HepG2 (cell line): Measurements from ENCODE around the gene SF3B6. TPM values are rescaled to one million over a fixed set of nuclear protein-coding genes. Genes with fewer than 3 reads are reported as not detected.

Source experiments
- polyA plus RNA-seq, 8 experiments: library from polyadenylated mRNA; depleted of rRNA in 3 of 8; stranded (reverse) in 7 of 8; unstranded in 1 of 8; fragments of >200 nt; fragmentation: Illumina TruSeq in 4 of 8; extraction: Trizol in 4 of 8; gene quantifications; 2 replicates each; pipeline versions ENCODE4 v1.2.1 to v1.2.3, GENCODE V29; 2011 to 2016; ENCODE audit warnings: low read depth in 4 of 8, missing spikeins in 1 of 8, mixed read lengths in 1 of 8; ENCODE audit not compliant: insufficient read depth in 1 of 8
- small RNA-seq, 3 experiments: library from RNA; depleted of rRNA; stranded (forward); fragments of <200 nt; gene quantifications; one replicate each; pipeline ENCODE3, GENCODE V24; 2012; ENCODE audit warnings: low read depth in 2 of 3, low replicate concordance in 1 of 3; ENCODE audit not compliant: insufficient read length in 3 of 3, insufficient read depth in 2 of 3
- total RNA-seq, 5 experiments: library from RNA; depleted of rRNA; stranded (reverse); fragments of >200 nt; fragmentation: Illumina TruSeq; extraction: Trizol; gene quantifications; 2 replicates each; pipeline ENCODE4 v1.2.3, GENCODE V29; 2016; ENCODE audit warnings: low read depth in 1 of 5

SF3B6 gene
- total and polyA plus RNA-seq, 2 of the 13 experiments (the other 11 are each of a cell fraction or from before 2014, with no cell fraction given), result 177 to 182 TPM

Small RNAs within 50 kb of the gene (small RNA-seq; reads per million reads assigned to genes)
- gene RNU6-370P, result 0 reads per million in 3 experiments

Other genes starting within 250 kb of the SF3B6 start
- gene ATAD2B, start 149.2 kb downstream of the SF3B6 start, total RNA-seq (2016; rRNA removed; fragmentation: Illumina TruSeq; extraction: Trizol), result 22.2 and 22.4 TPM in 2 replicates
- 4.3 and 5.3 TPM in 2 replicates for gene ATAD2B, start 149.2 kb downstream of the SF3B6 start, polyA plus RNA-seq (2011; rRNA removed)
- 20.9 and 29.6 TPM in 2 replicates for gene UBXN2A, start 135.9 kb downstream of the SF3B6 start, total RNA-seq (2016; rRNA removed; fragmentation: Illumina TruSeq; extraction: Trizol)
- 6.8 and 8.3 TPM in 2 replicates for gene UBXN2A, start 135.9 kb downstream of the SF3B6 start, polyA plus RNA-seq (2011; rRNA removed)
- gene MFSD2B, start 66.2 kb downstream of the SF3B6 start, total RNA-seq (2016; rRNA removed; fragmentation: Illumina TruSeq; extraction: Trizol), result 0.48 and 0.93 TPM in 2 replicates
- 0.07 and 0.21 TPM in 2 replicates for gene MFSD2B, start 66.2 kb downstream of the SF3B6 start, polyA plus RNA-seq (2011; rRNA removed)
- gene WDCP, start 28.9 kb downstream of the SF3B6 start, total RNA-seq (2016; rRNA removed; fragmentation: Illumina TruSeq; extraction: Trizol), result 22.6 and 39.4 TPM in 2 replicates
- 17.4 and 20.6 TPM in 2 replicates for gene WDCP, start 28.9 kb downstream of the SF3B6 start, polyA plus RNA-seq (2011; rRNA removed)
- 35.2 and 36.8 TPM in 2 replicates for gene FKBP1B, start 26.6 kb downstream of the SF3B6 start, total RNA-seq (2016; rRNA removed; fragmentation: Illumina TruSeq; extraction: Trizol)
- 96.3 and 103 TPM in 2 replicates for gene FKBP1B, start 26.6 kb downstream of the SF3B6 start, polyA plus RNA-seq (2011; rRNA removed)
- 44.1 and 48.2 TPM in 2 replicates for gene TP53I3, start 8.5 kb upstream of the SF3B6 start, total RNA-seq (2016; rRNA removed; fragmentation: Illumina TruSeq; extraction: Trizol)
- 24.6 and 25.0 TPM in 2 replicates for gene TP53I3, start 8.5 kb upstream of the SF3B6 start, polyA plus RNA-seq (2011; rRNA removed)
- 0.20 TPM in 1 of 2 replicates, not detected in the other for gene PFN4, start 47.0 kb upstream of the SF3B6 start, total RNA-seq (2016; rRNA removed; fragmentation: Illumina TruSeq; extraction: Trizol)
- gene PFN4, start 47.0 kb upstream of the SF3B6 start, polyA plus RNA-seq (2011; rRNA removed), result 0.12 TPM in 1 of 2 replicates, not detected in the other
- 0.45 and 1.1 TPM in 2 replicates for gene FAM228B, start 47.1 kb upstream of the SF3B6 start, total RNA-seq (2016; rRNA removed; fragmentation: Illumina TruSeq; extraction: Trizol)
- 0.79 and 0.99 TPM in 2 replicates for gene FAM228B, start 47.1 kb upstream of the SF3B6 start, polyA plus RNA-seq (2011; rRNA removed)
- not detected in 2 replicates for gene FAM228A, start 98.7 kb upstream of the SF3B6 start, total RNA-seq (2016; rRNA removed; fragmentation: Illumina TruSeq; extraction: Trizol)
- gene FAM228A, start 98.7 kb upstream of the SF3B6 start, polyA plus RNA-seq (2011; rRNA removed), result not detected in 2 replicates